KMS-11 (cell line): ENCODE measurements around the gene BZW2.

Experiments used
- H2AFZ ChIP-seq: fragments of 200-600 bp; sonication (generic); 2 replicates; pipeline ENCODE4 v1.6.1; 2016; ENCODE audit warnings: antibody characterized with exemption, mixed run types, low read depth
- H3K27ac ChIP-seq: fragments of 200-600 bp; sonication (generic); 2 replicates; pipeline ENCODE4 v1.6.1; 2016; ENCODE audit warnings: mild to moderate bottlenecking, mixed run types
- H3K27me3 ChIP-seq: fragments of 200-600 bp; sonication (generic); 2 replicates; pipeline ENCODE4 v1.6.1; 2017; ENCODE audit warnings: mild to moderate bottlenecking, low read depth, mixed run types, moderate library complexity; ENCODE audit not compliant: insufficient read depth
- H3K36me3 ChIP-seq: fragments of 200-600 bp; sonication (generic); 2 replicates; pipeline ENCODE4 v1.6.1; 2017; ENCODE audit warnings: mild to moderate bottlenecking, mixed run types; ENCODE audit not compliant: insufficient read depth
- H3K4me1 ChIP-seq: fragments of 200-600 bp; sonication (generic); 2 replicates; pipeline ENCODE4 v1.6.1; 2016; ENCODE audit warnings: mild to moderate bottlenecking, low read depth, mixed run types; ENCODE audit not compliant: poor library complexity, severe bottlenecking
- H3K4me2 ChIP-seq: fragments of 200-600 bp; sonication (generic); 2 replicates; pipeline ENCODE4 v1.7.0; 2016; ENCODE audit warnings: mild to moderate bottlenecking, mixed run types
- H3K4me3 ChIP-seq: fragments of 200-600 bp; sonication (generic); IDR thresholded peaks from 2 replicates; pipeline ENCODE4 v1.6.1; 2017; ENCODE audit warnings: low read depth, low read length, mixed read lengths; ENCODE audit not compliant: insufficient read depth
- H3K79me2 ChIP-seq: fragments of 200-600 bp; sonication (generic); 2 replicates; pipeline ENCODE4 v1.6.1; 2016; ENCODE audit warnings: low read depth, mixed run types; ENCODE audit not compliant: insufficient read depth
- H3K9ac ChIP-seq: fragments of 200-600 bp; sonication (generic); 2 replicates; pipeline ENCODE4 v1.6.1; 2016; ENCODE audit warnings: mild to moderate bottlenecking, mixed run types
- H4K20me1 ChIP-seq: fragments of 200-600 bp; sonication (generic); 2 replicates; pipeline ENCODE4 v1.6.1; 2016; ENCODE audit warnings: mild to moderate bottlenecking, mixed run types; ENCODE audit not compliant: insufficient read depth
- CTCF ChIP-seq: fragments of 200-600 bp; sonication (generic); conservative IDR thresholded peaks from 2 replicates; pipeline ENCODE4 v1.6.1; 2017; ENCODE audit warnings: low read depth, mild to moderate bottlenecking, antibody characterized with exemption, low read length, moderate library complexity, mixed read lengths

Gene BZW2

GRCh38 chr7:16660702-16661464, 14.9 kb downstream of the BZW2 start:
- Histone ChIP-seq H3K9ac (no peak overlapping the region), H4K20me1 (peaks cover 60% of the 10 kb centered on the region), H3K79me2 (peaks cover 96% of the 10 kb centered on the region), H3K36me3 (peaks cover 6% of the 10 kb centered on the region; the same call in 1 of the 2 replicates), H3K4me1 (peaks cover 52% of the 10 kb centered on the region), H2AFZ (no peak overlapping the region), H3K27me3 (no peaks in the 10 kb centered on the region), H3K4me2 (peak overlapping the region; percentile 23; the same call in 1 of the 2 replicates), H3K4me3 (no peak overlapping the region), H3K27ac (no peak overlapping the region)
- TF ChIP-seq CTCF = no peak

GRCh38 chr7:16661924-16662323, 15.9 kb downstream of the BZW2 start:
- Histone ChIP-seq H3K9ac (no peak overlapping the region), H3K36me3 (peaks cover 6% of the 10 kb centered on the region; the same call in 1 of the 2 replicates), H3K27me3 (no peaks in the 10 kb centered on the region), H3K79me2 (peaks cover 85% of the 10 kb centered on the region), H3K27ac (no peak overlapping the region), H3K4me2 (no peak overlapping the region), H3K4me3 (no peak overlapping the region), H3K4me1 (peaks cover 48% of the 10 kb centered on the region), H4K20me1 (peaks cover 50% of the 10 kb centered on the region), H2AFZ (no peak overlapping the region)
- TF ChIP-seq CTCF = no peak

- H3K36me3 ChIP-seq = peaks cover 11% of the 10 kb centered on the region; the same call in 1 of the 2 replicates
- no peak overlapping the region for H3K4me3 ChIP-seq
- H3K27me3 ChIP-seq = no peaks in the 10 kb centered on the region
- no peak overlapping the region for H3K4me2 ChIP-seq
- H4K20me1 ChIP-seq = peaks cover 30% of the 10 kb centered on the region
- H3K79me2 ChIP-seq = peaks cover 81% of the 10 kb centered on the region
- no peak for TF ChIP-seq CTCF
- peaks cover 4% of the 10 kb centered on the region for H3K4me1 ChIP-seq
- no peak overlapping the region for H2AFZ ChIP-seq
- H3K9ac ChIP-seq = no peak overlapping the region
- H3K27ac ChIP-seq = no peak overlapping the region
These were observed 21.4 kb downstream of the BZW2 start for GRCh38 chr7:16667355-16667754.

- H3K79me2 ChIP-seq = peaks cover 80% of the 10 kb centered on the region
These were observed 22.3 kb downstream of the BZW2 start for GRCh38 chr7:16668049-16668858.

More at GRCh38 chr7:16668049-16668858, 22.3 kb downstream of the BZW2 start:
- no peaks in the 10 kb centered on the region for H3K4me1 ChIP-seq
- H2AFZ ChIP-seq = no peak overlapping the region
- no peak overlapping the region for H3K4me3 ChIP-seq
- H3K27me3 ChIP-seq = no peaks in the 10 kb centered on the region
- peaks cover 28% of the 10 kb centered on the region for H4K20me1 ChIP-seq
- no peak overlapping the region for H3K27ac ChIP-seq
- H3K4me2 ChIP-seq = no peak overlapping the region
- TF ChIP-seq CTCF = no peak
- H3K9ac ChIP-seq = no peak overlapping the region
- peaks cover 11% of the 10 kb centered on the region; the same call in 1 of the 2 replicates for H3K36me3 ChIP-seq
